GM11168 (cell line): ENCODE results near the gene CEP89.
"Not testable (repeated sequence)": the region's sequence is repeated elsewhere in the genome, so short reads cannot be mapped to it uniquely, and the experiment has no call there.

Experiments
- in situ Hi-C: fragments of 300-500 bp; cut with MboI; formaldehyde crosslinking; loops from one replicate; pipeline ENCODE4 v1.12.0; 2022; ENCODE audit warnings: low sequenced_read_pairs; ENCODE audit not compliant: unreplicated experiment

CEP89 gene

GRCh38 chr19:32901504-32902161 is 70.1 kb downstream of the CEP89 start:
- in situ Hi-C loops = no loop called here

- in situ Hi-C loops = no loop called here
These were observed 75.1 kb downstream of the CEP89 start for GRCh38 chr19:32896516-32897214.

GRCh38 chr19:32895384-32895783 is 76.4 kb downstream of the CEP89 start:
- in situ Hi-C loops = no loop called here

- in situ Hi-C loops = no loop called here
These were observed 80.1 kb downstream of the CEP89 start for GRCh38 chr19:32891609-32892008.

GRCh38 chr19:32890841-32891240 is 80.9 kb downstream of the CEP89 start:
- in situ Hi-C loops = no loop called here

GRCh38 chr19:32890326-32890725 is 81.4 kb downstream of the CEP89 start:
- in situ Hi-C loops = no loop called here

GRCh38 chr19:32889137-32889934 is 82.4 kb downstream of the CEP89 start:
- in situ Hi-C loops = no loop called here

- in situ Hi-C loops = no loop called here
These were observed 84.1 kb downstream of the CEP89 start for GRCh38 chr19:32887572-32888215.

GRCh38 chr19:32886241-32886640 is 85.5 kb downstream of the CEP89 start:
- in situ Hi-C loops = no loop called here

- in situ Hi-C loops = not testable (repeated sequence)
These were observed 86.5 kb downstream of the CEP89 start for GRCh38 chr19:32885255-32885654.

GRCh38 chr19:32881766-32882165 is 90.0 kb downstream of the CEP89 start:
- in situ Hi-C loops = no loop called here

GRCh38 chr19:32880622-32881021 is 91.1 kb downstream of the CEP89 start:
- in situ Hi-C loops = no loop called here

GRCh38 chr19:32879741-32880140 is 92.0 kb downstream of the CEP89 start:
- in situ Hi-C loops = no loop called here

- in situ Hi-C loops = no loop called here
These were observed 92.8 kb downstream of the CEP89 start for GRCh38 chr19:32878988-32879387.

- in situ Hi-C loops = no loop called here
These were observed 93.6 kb downstream of the CEP89 start for GRCh38 chr19:32877977-32878745.

GRCh38 chr19:32877323-32877912 is 94.3 kb downstream of the CEP89 start:
- in situ Hi-C loops = no loop called here

- in situ Hi-C loops = no loop called here
These were observed 94.9 kb downstream of the CEP89 start for GRCh38 chr19:32876919-32877285.

- in situ Hi-C loops = no loop called here
These were observed 95.4 kb downstream of the CEP89 start for GRCh38 chr19:32876236-32876918.

GRCh38 chr19:32875428-32875827 is 96.3 kb downstream of the CEP89 start:
- in situ Hi-C loops = no loop called here
